Endothelial cell of umbilical vein (primary cell): ENCODE measurements around the gene LYRM9. TPM values are rescaled to one million over a fixed set of nuclear protein-coding genes. Genes with fewer than 3 reads are reported as not detected.

Experiments used
- BruUV-seq: library from RNA; stranded (reverse); fragments of 400-500 nt; replicated peaks from 2 replicates; lab custom pipeline; 2021; lab: Mats Ljungman, UMichigan
- CTCF ChIA-PET: fragments of 300-600, 350-600 bp; sonication (Branson Sonifier 250); formaldehyde crosslinking; loops from one replicate; lab custom pipeline; 2021; ENCODE audit warnings: antibody characterized with exemption, inconsistent platforms; lab: Charles Lee
- POLR2A ChIA-PET: fragments of 300-600, 350-600 bp; sonication (Branson Sonifier 250); formaldehyde crosslinking; loops from one replicate; lab custom pipeline; 2021; ENCODE audit warnings: antibody characterized with exemption, inconsistent platforms; lab: Charles Lee
- DNase-seq: peaks from one replicate; pipeline ENCODE4 v3.0.0-alpha.2; 2011; ENCODE audit warnings: low read depth, low spot score
- FAIRE-seq: peaks from 2 replicates; lab custom pipeline; 2011; peaks lifted over from hg19 to GRCh38; lab: Jason Lieb, UNC
- H2AFZ ChIP-seq: 2 replicates; pipeline ENCODE4 v1.6.0; 2012; ENCODE audit warnings: low read depth, low read length, control low read depth, inconsistent platforms
- H3K27ac ChIP-seq: 2 replicates; pipeline ENCODE4 v1.5.1; 2011; ENCODE audit warnings: low read depth, mild to moderate bottlenecking, control low read depth, low read length, moderate library complexity; ENCODE audit not compliant: insufficient read depth
- H3K27me3 ChIP-seq, 2 experiments: 2 replicates each; pipeline versions ENCODE4 v1.6.0 to v1.6.1; 2011; ENCODE audit warnings: low read length in 2 of 2, mixed read lengths in 1 of 2; ENCODE audit not compliant: control insufficient read depth in 2 of 2, insufficient read depth in 2 of 2
- H3K36me3 ChIP-seq, 2 experiments: 2 replicates in 1 of 2; 3 replicates in 1 of 2; pipeline ENCODE4 v1.5.1; 2011; ENCODE audit warnings: low read length in 2 of 2, mild to moderate bottlenecking in 1 of 2, moderate library complexity in 1 of 2; ENCODE audit not compliant: control insufficient read depth in 2 of 2, insufficient read depth in 2 of 2; ENCODE audit errors: extremely low read depth in 1 of 2
- H3K4me1 ChIP-seq: 3 replicates; pipeline ENCODE4 v1.5.1; 2011; ENCODE audit warnings: mild to moderate bottlenecking, low read length; ENCODE audit not compliant: control insufficient read depth, insufficient read depth; ENCODE audit errors: extremely low read depth
- H3K4me2 ChIP-seq: 2 replicates; pipeline ENCODE4 v1.6.1; 2011; ENCODE audit warnings: low read length, control low read depth, mixed read lengths; ENCODE audit not compliant: insufficient read depth
- H3K4me3 ChIP-seq, 3 experiments: fragments of 200-600 bp in 1 of 3; sonication (generic), shearing (Covaris generic) in 1 of 3; replicated peaks in 1 of 3; 2 replicates each; pipeline ENCODE4 v1.5.1; 2011 to 2016; ENCODE audit warnings: control low read depth in 3 of 3, low read length in 3 of 3, mild to moderate bottlenecking in 2 of 3, inconsistent platforms in 1 of 3, low read depth in 1 of 3, moderate library complexity in 1 of 3; ENCODE audit not compliant: insufficient read depth in 1 of 3
- H3K79me2 ChIP-seq: 2 replicates; pipeline ENCODE4 v1.6.0; 2012; ENCODE audit warnings: low read length, inconsistent platforms; ENCODE audit not compliant: control insufficient read depth, insufficient read depth
- H3K9ac ChIP-seq: replicated peaks from 2 replicates; pipeline ENCODE3; 2011; ENCODE audit warnings: low read length, control low read depth; ENCODE audit not compliant: insufficient read depth; ENCODE audit errors: extremely low read depth
- H3K9me1 ChIP-seq: replicated peaks from 3 replicates; pipeline ENCODE4 v1.6.0; 2011; ENCODE audit warnings: mild to moderate bottlenecking, low read length; ENCODE audit not compliant: control insufficient read depth, insufficient read depth; ENCODE audit errors: extremely low read depth
- H3K9me3 ChIP-seq: replicated peaks from 2 replicates; pipeline ENCODE4 v1.5.1; 2012; ENCODE audit warnings: low read length, inconsistent platforms; ENCODE audit not compliant: control insufficient read depth, insufficient read depth
- H4K20me1 ChIP-seq: replicated peaks from 2 replicates; pipeline ENCODE3; 2011; ENCODE audit warnings: mild to moderate bottlenecking, low read length; ENCODE audit not compliant: control insufficient read depth, insufficient read depth; ENCODE audit errors: extremely low read depth
- CTCF ChIP-seq, 2 donors: IDR thresholded peaks; 1 replicate in 1 of 2; 2 replicates in 1 of 2; pipeline ENCODE4 v1.5.1; 2011; ENCODE audit warnings: low read length in 2 of 2, mild to moderate bottlenecking in 2 of 2, moderate library complexity in 2 of 2, control low read depth in 1 of 2, inconsistent platforms in 1 of 2, low read depth in 1 of 2; ENCODE audit not compliant: insufficient read depth in 1 of 2; ENCODE audit errors: extremely low read depth in 1 of 2
- EZH2 ChIP-seq: IDR thresholded peaks from 2 replicates; pipeline ENCODE4 v1.6.1; 2012; ENCODE audit warnings: borderline replicate concordance, low read depth, mild to moderate bottlenecking, moderate library complexity, low read length, inconsistent platforms; ENCODE audit not compliant: severe bottlenecking
- FOS ChIP-seq: IDR thresholded peaks from 2 replicates; pipeline ENCODE4 v1.6.1; 2011; ENCODE audit warnings: mild to moderate bottlenecking, low read length, moderate library complexity, borderline replicate concordance; ENCODE audit not compliant: insufficient read depth
- GATA2 ChIP-seq: IDR thresholded peaks from 2 replicates; pipeline ENCODE4 v1.7.0; 2011; ENCODE audit warnings: low read depth, mild to moderate bottlenecking, moderate library complexity, mixed read lengths, low read length; ENCODE audit not compliant: insufficient read length, insufficient read depth
- JUN ChIP-seq: IDR thresholded peaks from 2 replicates; pipeline ENCODE4 v1.6.1; 2011; ENCODE audit warnings: borderline replicate concordance, low read depth; ENCODE audit not compliant: insufficient read length, insufficient read depth
- MYC ChIP-seq: IDR thresholded peaks from one replicate; pipeline ENCODE4 v1.6.1; 2011; ENCODE audit warnings: mild to moderate bottlenecking, low read depth, low read length
- POLR2A ChIP-seq: IDR thresholded peaks from 2 replicates; pipeline ENCODE4 v1.6.1; 2012; ENCODE audit warnings: low read depth, mild to moderate bottlenecking, control low read depth, low read length
- dilution Hi-C: fragments of 300-500 bp; cut with MboI; formaldehyde crosslinking; loops from one replicate; pipeline ENCODE4 v1.15.0; 2019; ENCODE audit warnings: low sequenced_read_pairs; ENCODE audit not compliant: extremely low pct_ligation_motif_present
- intact Hi-C: fragments of 100-400 bp; cut with micrococcal nuclease; formaldehyde crosslinking; loops from one replicate; pipeline ENCODE4 v1.10.0; 2022
- polyA plus RNA-seq, 4 experiments: library from polyadenylated mRNA; depleted of rRNA in 3 of 4; stranded (reverse) in 3 of 4; unstranded in 1 of 4; fragments of >200 nt; gene quantifications; 2 replicates each; pipeline versions ENCODE4 v1.2.1 to v1.2.3, GENCODE V29; 2011 to 2012; ENCODE audit warnings: missing spikeins in 1 of 4
- total RNA-seq: library from RNA; stranded (reverse); gene quantifications from 2 replicates; pipeline ENCODE4 v1.2.3, GENCODE V29; 2021
- TF ChIP-seq, protein P1 (sequence below): IDR thresholded peaks from 2 replicates; pipeline ENCODE4 v1.6.1; 2011; ENCODE audit not compliant: insufficient read depth, insufficient read length

The LYRM9 gene
- total and polyA plus RNA-seq, 2 donors (not counting 3 experiments of a cell fraction or from before 2014, with no cell fraction given): 3.0 to 4.0 TPM

DNA sequence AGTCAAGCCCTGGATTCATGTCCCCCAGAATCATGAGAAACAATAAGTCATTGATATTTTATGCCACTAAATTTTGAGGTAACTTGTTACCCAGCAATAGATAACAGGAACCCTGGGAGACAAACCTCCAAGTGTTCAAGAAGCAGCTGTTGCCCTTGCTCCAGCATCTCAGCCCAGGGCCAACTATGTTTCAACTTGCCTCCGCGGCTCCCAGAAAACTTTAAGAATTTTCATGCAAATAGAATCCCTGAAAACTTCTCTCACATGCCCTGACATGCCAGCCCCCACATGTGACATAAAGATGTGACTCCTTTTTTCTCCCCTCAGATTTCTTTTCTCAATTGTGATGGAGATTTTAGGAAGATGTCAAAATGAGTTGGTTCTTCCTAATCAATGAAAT, 22.8 kb downstream of the LYRM9 start:
- Histone ChIP-seq H3K27ac (no peak overlapping the region), H3K9me3 (no peaks in the 10 kb centered on the region), H3K27me3 (peaks cover 2 to 5% of the 10 kb centered on the region in 2 experiments), H3K36me3 (no peaks in the 10 kb centered on the region), H3K4me3 (no peak overlapping the region), H3K9me1 (no peaks in the 10 kb centered on the region), H2AFZ (no peak overlapping the region), H3K4me1 (no peaks in the 10 kb centered on the region), H3K4me2 (no peak overlapping the region), H3K9ac (no peak overlapping the region), H4K20me1 (no peaks in the 10 kb centered on the region), H3K79me2 (no peaks in the 10 kb centered on the region)
- no peak for DNase-seq
- no peak for FAIRE-seq
- TF ChIP-seq POLR2A (no peak), CTCF (IDR thresholded peaks at IDR 0.05; ENCODE audit: extremely low read depth in 1 of 2, insufficient read depth in 1 of 2, low read depth in 1 of 2, low read length in 2 of 2) (no peak), GATA2 (no peak), MYC (no peak), EZH2 (no peak), JUN (no peak), FOS (no peak)
- TF ChIP-seq, protein P1, sequence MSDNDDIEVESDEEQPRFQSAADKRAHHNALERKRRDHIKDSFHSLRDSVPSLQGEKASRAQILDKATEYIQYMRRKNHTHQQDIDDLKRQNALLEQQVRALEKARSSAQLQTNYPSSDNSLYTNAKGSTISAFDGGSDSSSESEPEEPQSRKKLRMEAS: no peak
- intact Hi-C loops: no loop called here
- POLR2A ChIA-PET: no interaction called here
- dilution Hi-C loops: no loop called here
- CTCF ChIA-PET: interaction anchor here (0.9 to 3.0 kb wide), 4 partner anchors 10 to 65 kb away, joined by 3 to 14 read pairs (median 5); no protein-coding TSS in a partner anchor
- BruUV-seq: no TSS peak
